NOMO-1 (cell line): ENCODE measurements around the gene COL6A2.
"Not testable (repeated sequence)": the region's sequence is repeated elsewhere in the genome, so short reads cannot be mapped to it uniquely, and the experiment has no call there.

ENCODE experiments used
- DNase-seq, 2 experiments: peaks; one replicate each; lab custom pipeline; 2025; ENCODE audit not compliant: unreplicated experiment in 2 of 2; lab: John Stamatoyannopoulos, UW

Gene COL6A2

GRCh38 chr21:46092811-46093667 is 4.9 kb upstream of the COL6A2 start:
- DNase-seq, result no peak

GRCh38 chr21:46093668-46094400 is 4.1 kb upstream of the COL6A2 start:
- no peak for DNase-seq

- DNase-seq, result no peak
These were observed 3.4 kb upstream of the COL6A2 start for GRCh38 chr21:46094401-46095082.

DNA sequence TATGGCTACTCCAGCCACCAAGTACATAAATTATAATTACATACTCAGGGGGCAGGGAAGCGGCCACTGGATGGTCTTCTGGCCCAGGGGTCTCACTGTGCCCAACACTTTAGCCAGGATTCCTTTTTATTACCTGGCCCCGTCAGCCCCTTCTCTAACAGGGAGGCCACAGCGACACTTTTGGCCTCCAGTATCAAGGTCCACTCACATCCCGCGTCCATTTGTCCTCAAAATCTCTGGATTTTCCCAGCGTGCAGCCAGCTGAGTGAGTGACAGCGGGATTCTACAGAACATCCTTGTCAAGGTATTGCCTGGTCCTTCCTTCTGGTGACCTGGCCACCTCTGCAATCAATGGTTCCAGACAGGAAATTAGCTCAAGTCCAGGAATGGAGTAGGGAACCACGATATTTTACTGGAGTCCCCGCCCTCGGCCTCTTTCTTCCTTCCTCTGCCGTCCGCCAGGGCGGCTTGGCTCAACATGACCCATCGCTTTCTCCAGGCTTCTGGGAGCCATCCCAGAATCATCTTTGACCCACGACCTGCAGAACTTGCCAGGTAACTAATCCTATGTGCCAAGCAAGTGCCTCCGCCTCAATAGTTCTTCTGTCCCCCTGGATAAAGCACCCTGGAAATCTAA is 2.7 kb upstream of the COL6A2 start:
- DNase-seq, result no peak

GRCh38 chr21:46095814-46096595 is 1.9 kb upstream of the COL6A2 start:
- no peak for DNase-seq

- no peak for DNase-seq
These were observed 1.1 kb upstream of the COL6A2 start for GRCh38 chr21:46096596-46097335.

- no peak for DNase-seq
These were observed 610 bp downstream of the COL6A2 start for GRCh38 chr21:46098303-46099141.

DNA sequence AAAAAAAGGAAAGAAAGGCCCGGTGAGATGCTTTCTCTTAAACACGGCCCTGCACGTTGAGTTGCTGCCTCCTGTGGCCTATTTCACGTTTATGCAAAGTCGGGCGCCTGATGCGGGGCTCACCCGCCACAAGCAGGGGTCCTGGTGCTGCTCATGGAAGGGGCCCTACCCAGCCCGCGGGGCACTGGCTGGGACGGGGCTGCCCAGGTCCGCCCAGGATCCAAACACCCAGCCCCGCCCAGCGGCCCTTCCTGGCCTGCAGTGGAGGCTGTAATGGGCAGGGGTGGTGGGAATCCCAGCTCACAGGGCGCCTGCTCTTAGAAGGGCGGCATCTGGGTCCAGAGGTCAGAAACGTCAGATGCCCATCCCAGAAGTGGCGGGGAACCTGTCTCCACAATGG is 1.6 kb downstream of the COL6A2 start:
- no peak for DNase-seq

GRCh38 chr21:46100020-46100419 is 2.1 kb downstream of the COL6A2 start:
- DNase-seq, result no peak

DNA sequence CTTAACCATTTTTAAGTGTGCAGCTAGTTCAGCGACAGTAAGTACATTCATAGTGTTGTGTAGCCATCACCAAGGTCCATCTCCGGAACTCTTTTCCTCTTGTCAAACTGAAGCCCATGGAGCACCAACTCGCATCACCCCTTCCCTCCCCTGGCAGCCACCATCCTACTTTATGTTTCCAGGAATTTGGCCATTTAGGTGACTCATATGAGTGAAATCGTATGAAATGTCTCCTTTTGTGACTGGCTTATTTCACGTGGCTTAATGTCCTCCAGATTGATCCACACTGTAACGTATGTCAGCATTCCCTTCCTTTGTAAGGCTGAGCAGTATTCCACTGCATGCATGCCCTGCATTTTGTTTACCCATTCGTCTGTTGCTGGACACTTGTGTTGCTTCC is 2.5 kb downstream of the COL6A2 start:
- no peak for DNase-seq

- no peak for DNase-seq
These were observed 3.0 kb downstream of the COL6A2 start for GRCh38 chr21:46100906-46101305.

DNA sequence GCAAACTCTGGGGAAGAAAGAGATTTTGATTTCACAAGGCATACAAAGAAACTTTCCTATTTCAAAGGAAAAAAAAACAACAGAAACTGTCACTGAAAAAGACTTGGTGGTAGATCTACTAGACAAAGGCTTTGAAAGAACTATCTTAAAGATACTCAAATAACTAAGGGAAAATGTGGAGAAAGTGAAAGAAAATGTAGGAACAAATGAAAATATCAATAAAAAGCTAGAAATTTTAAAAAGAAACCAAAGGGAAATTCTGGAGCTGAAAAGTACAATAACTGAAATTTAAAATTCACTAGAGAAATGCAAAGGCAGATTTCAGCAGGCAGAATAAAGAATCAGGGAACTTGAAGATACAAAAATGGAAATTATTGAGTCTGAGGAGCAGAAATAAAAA is 6.2 kb downstream of the COL6A2 start:
- DNase-seq, result no peak

DNA sequence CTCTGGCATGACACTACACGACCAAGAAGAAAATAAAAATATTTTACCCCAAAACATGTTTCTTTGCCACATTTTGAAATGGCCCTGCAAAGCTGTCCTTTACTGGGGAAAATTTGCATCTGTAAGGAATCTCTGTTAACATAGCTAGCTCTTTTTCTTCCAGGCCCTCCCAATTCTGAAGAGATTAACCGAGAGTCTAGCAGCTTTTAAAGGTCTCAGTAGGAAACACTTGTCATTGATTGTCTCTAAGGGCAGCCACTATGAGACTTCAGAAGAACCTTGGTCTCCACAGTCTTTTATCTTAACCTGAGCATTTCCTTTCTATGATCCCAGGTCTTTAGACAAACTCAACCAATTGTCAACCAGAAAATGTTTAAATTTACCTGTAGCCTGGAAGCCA is 9.5 kb downstream of the COL6A2 start:
- DNase-seq, result not testable (repeated sequence)

GRCh38 chr21:46108827-46109312 is 11.0 kb downstream of the COL6A2 start:
- no peak for DNase-seq

GRCh38 chr21:46109313-46110221 is 11.7 kb downstream of the COL6A2 start:
- DNase-seq, result no peak

DNA sequence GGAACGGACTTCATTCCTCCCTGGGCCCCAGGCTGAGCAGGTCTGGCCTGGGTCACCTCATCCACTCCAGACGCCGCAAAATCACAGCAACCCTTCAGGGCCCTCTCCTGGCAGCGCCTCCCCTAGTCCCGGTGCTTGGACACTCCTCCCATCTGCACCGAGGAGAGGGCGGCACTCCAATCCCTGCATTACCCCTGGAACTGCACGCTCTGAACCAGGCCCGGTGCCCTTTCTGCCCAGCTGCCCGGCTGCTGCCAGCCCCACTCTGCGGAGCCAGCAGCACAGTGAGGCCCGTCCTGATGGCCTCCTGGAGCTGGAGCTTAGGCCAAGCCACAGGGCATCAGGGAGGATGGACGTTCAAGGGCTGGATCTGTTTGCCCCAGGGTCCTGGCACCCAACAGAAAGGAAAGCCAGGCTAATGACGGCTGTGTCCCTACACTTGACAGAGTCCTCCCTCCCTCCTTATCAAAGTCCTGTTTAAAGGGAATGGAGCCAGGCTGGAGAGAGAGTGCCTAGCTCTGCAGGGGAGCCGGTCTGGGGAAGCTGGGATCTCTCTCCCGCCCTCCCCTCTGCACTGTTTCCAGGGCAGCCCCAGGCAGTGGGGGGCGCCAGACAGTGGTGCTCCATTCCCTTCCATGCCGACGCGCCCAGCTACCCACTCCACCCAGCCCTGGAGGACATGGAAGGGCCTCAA is 12.7 kb downstream of the COL6A2 start:
- DNase-seq, result no peak

GRCh38 chr21:46111193-46111571 is 13.3 kb downstream of the COL6A2 start:
- no peak for DNase-seq
